ENCODE measurements around the gene BPIFB4. TPM values are rescaled to one million over a fixed set of nuclear protein-coding genes. Genes with fewer than 3 reads are reported as not detected.

The BPIFB4 gene
- polyA plus RNA-seq, 1 of the 3 experiments (the other 2 are of a cell fraction): not detected

GRCh38 chr20:33031531-33031930, 47.9 kb upstream of the BPIFB4 start, which contains the start of gene BPIFB6:
BPIFB6 (plus strand) TSS chr20:33031648; CDS start chr20:33031648, 0 bp downstream.
- POLR2A ChIA-PET: no interaction called here
- Histone ChIP-seq H3K4me3 (ENCODE audit: low read depth in 2 of 2, low read length in 1 of 2) (no peak within 1 kb of the TSS), H4K20me1 (ENCODE audit: insufficient read depth) (no peaks in the 10 kb centered on the region), H3K27ac (ENCODE audit: low read depth in 2 of 2, low read length in 1 of 2) (no peak within 1 kb of the TSS), H3K9me3 (no peaks in the 10 kb centered on the region), H2AFZ (ENCODE audit: low read depth) (no peak within 1 kb of the TSS), H3F3A (replicated peaks; ENCODE audit: insufficient read depth) (no peaks in the 10 kb centered on the region), H3K4me2 (no peak within 1 kb of the TSS), H3K36me3 (replicated peaks in 1 of 2; ENCODE audit: control insufficient read depth in 1 of 2, insufficient read depth in 2 of 2, low read length in 1 of 2) (no peaks in the 10 kb centered on the region), H3K27me3 (ENCODE audit: insufficient read depth) (peaks cover 6% of the 10 kb centered on the region; the same call in 1 of the 2 replicates), H3K4me1 (ENCODE audit: control insufficient read depth in 1 of 2, insufficient read depth in 2 of 2, low read depth in 1 of 2, low read length in 1 of 2) (no peaks in the 10 kb centered on the region), H3K79me2 (ENCODE audit: insufficient read depth) (no peaks in the 10 kb centered on the region), H3K9me2 (no peaks in the 10 kb centered on the region), H3K9ac (no peak within 1 kb of the TSS)
- TF ChIP-seq GATA2 (CRISPR knock-in tag; IDR thresholded peaks at IDR 0.05) (no peak), NRF1 (IDR thresholded peaks at IDR 0.05; ENCODE audit: low read depth, low read length) (no peak), NFIC (IDR thresholded peaks at IDR 0.05; ENCODE audit: borderline replicate concordance) (no peak), RFX5 (IDR thresholded peaks at IDR 0.05; ENCODE audit: low read length) (no peak), REST (IDR thresholded peaks at IDR 0.05; ENCODE audit: low read depth, low read length) (no peak), EP300 (IDR thresholded peaks at IDR 0.05; ENCODE audit: borderline replicate concordance in 1 of 2, low read depth in 1 of 2, low read length in 1 of 2) (no peak), POLR2AphosphoS5 (IDR thresholded peaks at IDR 0.05; ENCODE audit: low read depth, low read length) (no peak), MEF2A (IDR thresholded peaks at IDR 0.05; ENCODE audit: borderline replicate concordance, low read depth) (no peak), RCOR1 (IDR thresholded peaks at IDR 0.05; ENCODE audit: low read length) (no peak), ELF1 (IDR thresholded peaks at IDR 0.05) (no peak), MAX (IDR thresholded peaks at IDR 0.05; ENCODE audit: low read depth) (no peak), USF1 (IDR thresholded peaks at IDR 0.05; ENCODE audit: borderline replicate concordance, low read depth) (no peak), RXRA (IDR thresholded peaks at IDR 0.05; ENCODE audit: borderline replicate concordance, low read depth) (no peak), GABPA (IDR thresholded peaks at IDR 0.05; ENCODE audit: low read depth) (no peak)
- TF ChIP-seq, protein P1, sequence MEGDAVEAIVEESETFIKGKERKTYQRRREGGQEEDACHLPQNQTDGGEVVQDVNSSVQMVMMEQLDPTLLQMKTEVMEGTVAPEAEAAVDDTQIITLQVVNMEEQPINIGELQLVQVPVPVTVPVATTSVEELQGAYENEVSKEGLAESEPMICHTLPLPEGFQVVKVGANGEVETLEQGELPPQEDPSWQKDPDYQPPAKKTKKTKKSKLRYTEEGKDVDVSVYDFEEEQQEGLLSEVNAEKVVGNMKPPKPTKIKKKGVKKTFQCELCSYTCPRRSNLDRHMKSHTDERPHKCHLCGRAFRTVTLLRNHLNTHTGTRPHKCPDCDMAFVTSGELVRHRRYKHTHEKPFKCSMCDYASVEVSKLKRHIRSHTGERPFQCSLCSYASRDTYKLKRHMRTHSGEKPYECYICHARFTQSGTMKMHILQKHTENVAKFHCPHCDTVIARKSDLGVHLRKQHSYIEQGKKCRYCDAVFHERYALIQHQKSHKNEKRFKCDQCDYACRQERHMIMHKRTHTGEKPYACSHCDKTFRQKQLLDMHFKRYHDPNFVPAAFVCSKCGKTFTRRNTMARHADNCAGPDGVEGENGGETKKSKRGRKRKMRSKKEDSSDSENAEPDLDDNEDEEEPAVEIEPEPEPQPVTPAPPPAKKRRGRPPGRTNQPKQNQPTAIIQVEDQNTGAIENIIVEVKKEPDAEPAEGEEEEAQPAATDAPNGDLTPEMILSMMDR (IDR thresholded peaks at IDR 0.05): no peak
- 29% methylated on average over 4 of the region's 10 CpGs for WGBS (ENCODE audit: low lambda C conversion rate)
- CTCF ChIA-PET: no interaction called here
- DNase-seq: no peak
